GM10248 (cell line): ENCODE results near the gene TMEM89.

Source experiments
- CTCF ChIA-PET: fragments of 300-600 bp; sonication (Branson Sonifier 250); formaldehyde crosslinking; extraction: SDS; loops from one replicate; lab custom pipeline; 2021; ENCODE audit warnings: antibody characterized with exemption; lab: Yijun Ruan, JAX
- POLR2A ChIA-PET: fragments of 350-650 bp; sonication (Branson Sonifier 250); formaldehyde crosslinking; extraction: SDS; loops from one replicate; lab custom pipeline; 2020; ENCODE audit warnings: antibody characterized with exemption; lab: Yijun Ruan, JAX
- DNase-seq: peaks from one replicate; pipeline ENCODE4 v3.0.0; 2012; ENCODE audit errors: extremely low spot score
- TF ChIP-seq, protein P1 (sequence below): IDR thresholded peaks from 2 replicates; pipeline ENCODE4 v1.5.1; 2012; ENCODE audit warnings: mild to moderate bottlenecking, low read depth; ENCODE audit errors: extremely low read depth, missing control alignments, control extremely low read depth

Gene TMEM89

DNA sequence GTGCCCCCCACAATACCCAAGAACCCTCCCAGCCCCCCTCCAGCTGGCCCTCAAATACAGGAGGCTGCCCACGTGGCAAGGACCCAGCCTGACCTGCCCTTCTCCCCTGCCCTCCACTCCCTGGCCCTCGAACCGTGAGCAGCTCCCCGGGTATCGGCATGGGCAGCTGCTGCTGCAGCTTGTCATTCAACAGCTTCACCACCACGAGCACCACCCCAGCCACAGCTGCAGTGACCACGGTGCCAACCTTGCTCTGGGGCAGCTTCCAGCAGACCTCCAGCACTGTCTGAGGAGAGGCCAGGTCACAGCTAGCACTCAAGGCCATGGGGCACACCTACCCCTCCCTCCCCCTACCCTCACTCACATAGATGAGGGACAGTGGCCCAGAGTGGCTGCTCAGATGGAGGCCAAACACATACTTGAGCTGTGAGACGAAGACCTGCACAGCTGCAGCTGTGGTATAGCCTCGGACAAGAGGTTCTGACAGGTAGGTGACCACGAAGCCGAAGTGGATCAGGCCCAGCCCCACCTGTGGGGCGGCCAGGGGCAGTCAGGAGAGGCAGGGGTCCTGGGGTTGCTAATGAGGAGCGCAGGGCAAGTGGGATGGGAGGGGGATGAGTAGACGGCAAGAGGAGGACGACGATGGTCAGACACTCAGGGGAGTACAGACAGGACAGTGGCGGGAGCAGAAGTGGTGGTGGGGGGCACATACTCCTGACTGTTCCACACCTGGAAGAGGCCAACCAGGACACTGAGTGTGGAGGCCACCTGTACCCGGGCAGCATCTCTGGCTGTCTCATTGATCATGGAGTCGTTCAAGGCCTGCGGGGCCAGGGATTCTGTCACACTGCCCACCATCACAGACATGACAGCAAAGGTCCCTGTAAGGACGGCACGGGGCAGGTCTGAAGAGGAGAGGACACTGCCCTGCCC is 10.2 kb upstream of the TMEM89 start:
- TF ChIP-seq, protein P1, sequence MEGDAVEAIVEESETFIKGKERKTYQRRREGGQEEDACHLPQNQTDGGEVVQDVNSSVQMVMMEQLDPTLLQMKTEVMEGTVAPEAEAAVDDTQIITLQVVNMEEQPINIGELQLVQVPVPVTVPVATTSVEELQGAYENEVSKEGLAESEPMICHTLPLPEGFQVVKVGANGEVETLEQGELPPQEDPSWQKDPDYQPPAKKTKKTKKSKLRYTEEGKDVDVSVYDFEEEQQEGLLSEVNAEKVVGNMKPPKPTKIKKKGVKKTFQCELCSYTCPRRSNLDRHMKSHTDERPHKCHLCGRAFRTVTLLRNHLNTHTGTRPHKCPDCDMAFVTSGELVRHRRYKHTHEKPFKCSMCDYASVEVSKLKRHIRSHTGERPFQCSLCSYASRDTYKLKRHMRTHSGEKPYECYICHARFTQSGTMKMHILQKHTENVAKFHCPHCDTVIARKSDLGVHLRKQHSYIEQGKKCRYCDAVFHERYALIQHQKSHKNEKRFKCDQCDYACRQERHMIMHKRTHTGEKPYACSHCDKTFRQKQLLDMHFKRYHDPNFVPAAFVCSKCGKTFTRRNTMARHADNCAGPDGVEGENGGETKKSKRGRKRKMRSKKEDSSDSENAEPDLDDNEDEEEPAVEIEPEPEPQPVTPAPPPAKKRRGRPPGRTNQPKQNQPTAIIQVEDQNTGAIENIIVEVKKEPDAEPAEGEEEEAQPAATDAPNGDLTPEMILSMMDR: no peak
- DNase-seq: no peak
- ChIA-PET CTCF (interaction anchor here (1.2 kb wide), 1 partner anchor 75 kb away, joined by 3 read pairs; the partner anchor contains the start of gene PFKFB4), POLR2A (no interaction called here)

DNA sequence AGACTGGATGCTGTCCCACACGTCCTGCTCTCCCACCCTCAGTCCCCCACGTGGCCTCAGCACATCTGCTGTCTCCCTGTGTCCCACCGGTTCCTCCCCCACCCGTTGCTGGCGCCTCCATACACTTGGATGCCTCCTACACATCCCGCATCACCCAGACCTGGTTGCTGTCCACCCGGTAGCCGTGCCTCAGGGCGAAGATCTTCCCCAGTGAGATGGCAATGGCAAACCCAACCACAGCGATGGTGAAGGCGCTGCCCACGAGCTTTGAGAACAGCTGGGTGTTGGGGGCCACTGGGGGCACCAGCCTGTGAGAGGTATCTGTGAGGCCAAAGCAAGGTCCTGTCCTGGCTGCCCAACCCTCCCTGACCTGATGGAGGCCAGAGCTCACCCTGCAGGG is 9.3 kb upstream of the TMEM89 start:
- POLR2A ChIA-PET: no interaction called here
- CTCF ChIA-PET: interaction anchor here (1.2 kb wide), 1 partner anchor 74 kb away, joined by 3 read pairs; the partner anchor contains the start of gene PFKFB4
- no peak for DNase-seq
- TF ChIP-seq, protein P1: no peak

DNA sequence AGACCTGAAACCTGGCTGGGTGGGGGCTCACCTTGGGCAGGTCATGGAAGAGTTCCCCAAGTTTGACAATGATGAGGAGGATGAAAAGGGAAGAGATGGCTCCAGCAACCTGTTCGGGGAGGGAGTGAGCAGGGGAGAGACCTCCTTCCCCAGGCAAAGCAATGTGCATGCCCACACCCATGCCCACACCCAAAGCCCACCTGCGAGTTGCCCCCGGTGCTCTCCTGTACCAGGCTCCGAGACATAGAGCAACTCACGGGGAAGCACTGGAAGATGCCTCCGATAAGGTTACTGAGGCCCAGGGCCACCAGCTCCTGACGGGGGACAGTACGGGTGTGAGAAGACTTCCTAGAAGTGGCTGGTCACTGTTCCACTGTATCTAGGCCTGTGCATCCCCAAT is 8.8 kb upstream of the TMEM89 start:
- TF ChIP-seq, protein P1: no peak
- ChIA-PET CTCF (no interaction called here), POLR2A (no interaction called here)

DNA sequence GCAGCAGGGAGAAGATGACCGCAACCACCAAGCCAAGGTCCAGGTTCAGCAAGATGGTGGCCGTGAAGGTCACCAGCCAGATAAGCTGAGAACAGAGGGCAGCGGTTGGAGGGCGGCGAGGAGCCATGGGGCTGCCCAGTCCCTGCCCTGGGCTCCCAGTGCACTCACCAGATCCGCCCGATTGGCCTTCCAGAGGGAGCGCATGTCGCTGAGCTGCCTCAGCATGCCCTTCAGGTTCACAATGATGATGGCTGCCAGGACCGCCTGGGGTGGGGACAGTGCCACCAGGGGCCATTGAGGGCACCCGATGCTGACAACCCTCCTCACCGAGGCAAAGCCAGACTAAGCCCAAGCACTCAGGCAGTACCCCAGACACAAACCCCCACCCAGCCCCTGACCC is 8.3 kb upstream of the TMEM89 start:
- TF ChIP-seq, protein P1: no peak
- DNase-seq: no peak
- POLR2A ChIA-PET: no interaction called here
- CTCF ChIA-PET: no interaction called here

More for the DNA sequence above, 8.8 kb upstream of the TMEM89 start:
- no peak for DNase-seq

DNA sequence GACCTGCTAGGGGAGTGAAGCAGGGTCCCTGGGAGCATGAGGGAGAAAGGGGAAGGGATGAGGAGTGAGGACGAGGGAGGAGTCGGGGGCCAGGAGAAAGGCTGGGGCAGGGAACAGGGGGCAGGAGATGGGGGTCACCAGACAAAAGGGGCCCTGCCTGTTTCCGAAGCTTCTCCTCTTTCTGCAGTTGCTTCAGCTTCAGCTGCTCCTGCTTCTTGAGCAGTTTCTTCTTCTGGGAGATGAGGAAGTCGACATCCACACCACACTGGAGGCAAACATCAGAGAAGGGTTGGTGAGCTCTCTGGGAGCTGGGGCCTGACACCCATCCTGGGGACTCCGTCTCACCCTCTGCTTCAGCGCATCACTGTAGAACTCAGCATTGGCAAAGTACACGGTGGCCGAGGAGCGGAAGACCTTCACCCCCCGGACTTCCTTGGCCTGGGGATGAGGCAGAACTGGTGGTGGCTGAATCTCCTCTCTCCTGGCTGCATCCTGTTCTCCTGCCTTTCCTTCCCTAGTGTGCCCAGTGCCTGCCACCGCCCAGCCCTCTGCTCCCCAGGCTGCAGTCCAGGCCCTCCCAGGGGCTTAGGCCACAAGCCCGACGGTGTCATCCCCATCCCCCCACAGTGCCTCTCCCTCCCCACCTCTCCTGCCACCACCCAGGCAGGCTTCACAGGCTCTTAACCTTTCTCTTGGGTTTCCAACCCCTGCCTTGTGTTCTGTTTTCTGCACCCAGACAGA is 6.9 kb upstream of the TMEM89 start:
- POLR2A ChIA-PET: no interaction called here
- CTCF ChIA-PET: interaction anchor here (1.0 kb wide), 1 partner anchor 15 kb away, joined by 3 read pairs; no protein-coding TSS in a partner anchor

DNA sequence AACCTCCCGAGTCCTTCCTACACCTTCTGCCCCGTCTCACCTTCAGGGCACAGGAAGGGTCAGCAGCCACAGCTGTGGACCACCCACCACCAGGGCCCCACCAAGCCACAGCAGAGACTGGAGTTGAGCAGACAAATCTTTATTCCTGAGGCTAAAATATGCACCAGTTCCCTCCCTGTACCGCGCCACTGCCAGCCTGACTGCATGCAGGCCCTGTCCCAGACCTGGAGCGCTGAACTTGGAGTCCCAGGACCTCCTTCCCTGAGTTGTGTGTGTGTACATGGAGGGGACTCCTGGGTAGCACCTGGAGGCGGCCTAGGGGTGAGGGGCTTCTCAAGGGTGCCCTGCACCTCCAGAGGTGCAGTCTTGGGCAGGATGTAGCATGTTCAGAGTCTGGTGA is 4.0 kb upstream of the TMEM89 start:
- CTCF ChIA-PET: interaction anchor here (1.2 to 4.4 kb wide), 3 partner anchors 10 to 61 kb away, joined by 4 to 35 read pairs (median 4); partner anchors contain the start of genes NCKIPSD and SLC26A6
- POLR2A ChIA-PET: no interaction called here

More for the DNA sequence above, 6.9 kb upstream of the TMEM89 start:
- TF ChIP-seq, protein P1: no peak
- no peak for DNase-seq

More for the DNA sequence above, 4.0 kb upstream of the TMEM89 start:
- DNase-seq: no peak
- TF ChIP-seq, protein P1: no peak
